Activated CD4-positive, CD25-positive, alpha-beta regulatory T cell treated with anti-CD3 and anti-CD28 coated beads, Interleukin-2, amount 50 U/mL, for 16 hours (primary cell): ENCODE results near the gene MACO1.
"Not testable (repeated sequence)": the region's sequence is repeated elsewhere in the genome, so short reads cannot be mapped to it uniquely, and the experiment has no call there.

Source experiments
- DNase-seq: peaks from one replicate; pipeline ENCODE4 v3.0.0-alpha.2; 2020; ENCODE audit warnings: low read depth, low spot score

MACO1 gene, protein sequence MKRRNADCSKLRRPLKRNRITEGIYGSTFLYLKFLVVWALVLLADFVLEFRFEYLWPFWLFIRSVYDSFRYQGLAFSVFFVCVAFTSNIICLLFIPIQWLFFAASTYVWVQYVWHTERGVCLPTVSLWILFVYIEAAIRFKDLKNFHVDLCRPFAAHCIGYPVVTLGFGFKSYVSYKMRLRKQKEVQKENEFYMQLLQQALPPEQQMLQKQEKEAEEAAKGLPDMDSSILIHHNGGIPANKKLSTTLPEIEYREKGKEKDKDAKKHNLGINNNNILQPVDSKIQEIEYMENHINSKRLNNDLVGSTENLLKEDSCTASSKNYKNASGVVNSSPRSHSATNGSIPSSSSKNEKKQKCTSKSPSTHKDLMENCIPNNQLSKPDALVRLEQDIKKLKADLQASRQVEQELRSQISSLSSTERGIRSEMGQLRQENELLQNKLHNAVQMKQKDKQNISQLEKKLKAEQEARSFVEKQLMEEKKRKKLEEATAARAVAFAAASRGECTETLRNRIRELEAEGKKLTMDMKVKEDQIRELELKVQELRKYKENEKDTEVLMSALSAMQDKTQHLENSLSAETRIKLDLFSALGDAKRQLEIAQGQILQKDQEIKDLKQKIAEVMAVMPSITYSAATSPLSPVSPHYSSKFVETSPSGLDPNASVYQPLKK

DNA sequence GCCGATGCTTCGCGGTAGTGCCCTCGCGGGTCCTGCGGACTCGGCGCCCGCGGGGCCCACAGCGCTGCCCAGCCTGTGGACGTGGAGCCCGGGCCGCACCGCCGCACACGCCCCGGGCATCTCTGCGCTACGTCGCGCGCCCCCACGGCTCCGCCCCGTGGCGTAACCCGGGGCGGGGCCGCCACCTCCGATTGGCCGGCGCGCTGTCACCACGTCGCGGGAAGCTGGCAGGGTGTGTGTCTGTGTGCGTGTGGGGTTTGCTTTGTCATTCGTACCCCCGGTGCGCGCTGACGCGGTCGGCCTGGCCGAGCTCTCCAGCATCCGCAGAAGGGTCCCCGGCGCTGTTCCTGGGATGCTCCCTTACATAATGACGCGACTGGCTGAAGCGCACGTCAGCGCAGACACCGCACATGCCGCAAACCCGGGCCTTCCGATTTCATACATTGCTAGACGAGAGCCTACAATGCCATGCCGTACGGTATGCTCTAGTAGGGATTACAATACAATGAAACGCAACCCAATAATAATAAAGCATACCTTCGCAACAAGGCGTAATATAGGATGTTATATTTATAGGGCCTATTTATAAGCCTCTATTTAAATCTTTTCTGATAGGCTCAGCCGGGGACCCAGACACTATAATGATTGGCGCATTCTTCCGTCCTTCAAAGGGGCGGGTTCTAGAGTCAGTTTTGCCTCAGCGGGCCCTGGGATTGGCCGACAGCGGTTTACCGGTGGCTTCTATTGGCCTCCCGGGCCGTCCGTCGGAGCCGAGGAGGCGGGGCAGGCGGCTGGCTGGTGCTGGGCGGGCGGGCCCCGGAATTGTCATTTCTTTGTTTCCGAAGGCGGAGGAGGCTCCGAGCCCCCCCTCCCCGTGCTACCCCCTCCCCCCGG is at the start of gene MACO1:
Gene MACO1, plus strand, starts transcription at position 825 of the 894 bp plus-strand sequence. CDS start 202 bp downstream, outside the sequence.
- DNase-seq: peak; percentile 92

DNA sequence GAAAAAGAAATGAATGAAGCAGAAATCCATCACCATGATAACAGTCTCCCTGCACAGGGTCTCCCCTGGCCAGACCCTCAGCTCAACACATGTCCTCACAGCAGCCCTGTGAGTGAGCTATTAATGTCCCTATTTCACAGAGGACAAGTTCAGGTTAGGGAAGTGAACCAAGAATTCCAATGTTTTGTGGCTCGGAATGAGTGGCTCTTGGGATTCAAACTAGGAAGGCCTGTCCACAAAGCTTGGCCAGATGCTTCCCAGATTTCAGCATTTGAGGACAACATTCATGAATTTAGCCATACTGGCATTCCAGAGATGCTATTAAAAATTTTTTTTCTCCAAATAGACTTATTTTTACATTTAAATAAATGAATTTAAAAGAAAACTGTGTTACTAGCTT is 48.2 kb upstream of the MACO1 start:
- not testable (repeated sequence) for DNase-seq

DNA sequence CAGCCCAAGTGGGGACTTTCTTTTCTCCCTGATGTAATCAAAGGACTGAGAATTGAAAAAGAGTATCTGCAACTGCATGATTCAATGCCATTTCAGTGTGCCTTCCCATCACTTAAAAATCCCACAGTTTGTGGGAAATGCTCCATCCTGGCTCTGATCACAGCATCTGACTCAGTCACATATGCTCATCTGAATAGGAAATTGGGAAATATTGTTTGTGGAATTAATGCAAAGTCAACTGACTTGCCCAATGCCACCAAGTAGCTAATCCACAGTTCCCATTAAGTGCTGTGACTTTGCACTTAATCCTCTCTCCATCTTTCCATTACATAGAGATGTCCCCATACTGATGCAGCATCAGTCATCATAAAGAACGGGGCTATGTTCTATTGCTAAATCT is 47.6 kb upstream of the MACO1 start:
- not testable (repeated sequence) for DNase-seq

DNA sequence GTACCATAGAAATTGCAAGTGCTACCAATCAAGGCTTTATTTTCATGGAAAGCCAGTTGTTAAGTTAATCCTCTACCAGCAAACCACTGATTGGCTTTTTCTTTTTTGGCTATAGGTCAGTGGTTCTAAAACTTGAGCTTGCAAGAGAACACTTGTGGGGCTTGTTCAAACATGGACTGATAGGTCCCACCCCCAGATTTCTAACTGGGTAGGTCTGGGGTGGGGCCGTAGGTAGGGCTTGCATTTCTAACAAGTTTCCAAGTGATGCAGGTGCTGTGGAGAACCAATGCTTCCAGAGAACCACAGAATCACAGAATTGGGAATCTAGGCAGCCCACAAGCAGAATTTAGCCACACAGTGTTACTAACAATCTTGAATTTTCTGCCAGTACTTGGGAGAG is 46.8 kb upstream of the MACO1 start:
- DNase-seq: not testable (repeated sequence)

DNA sequence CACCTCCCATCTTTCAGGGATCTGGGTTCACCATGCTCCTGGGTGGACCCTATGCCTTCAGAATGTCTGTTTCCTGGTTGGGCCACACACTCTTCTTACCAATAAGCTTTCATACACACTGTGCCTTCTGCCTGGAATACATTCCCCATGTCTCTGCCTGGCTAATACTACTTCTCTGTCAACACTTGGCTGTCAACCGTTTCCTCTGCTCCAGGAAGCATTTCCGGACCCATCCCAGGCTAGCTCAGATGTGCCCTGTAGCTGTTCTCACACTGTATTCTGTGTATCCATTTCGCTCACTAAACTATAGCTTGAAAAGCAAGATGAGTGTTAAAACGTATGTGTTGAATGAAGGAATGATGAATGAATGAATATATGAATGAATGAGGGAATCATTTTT is 43.6 kb upstream of the MACO1 start:
- not testable (repeated sequence) for DNase-seq

DNA sequence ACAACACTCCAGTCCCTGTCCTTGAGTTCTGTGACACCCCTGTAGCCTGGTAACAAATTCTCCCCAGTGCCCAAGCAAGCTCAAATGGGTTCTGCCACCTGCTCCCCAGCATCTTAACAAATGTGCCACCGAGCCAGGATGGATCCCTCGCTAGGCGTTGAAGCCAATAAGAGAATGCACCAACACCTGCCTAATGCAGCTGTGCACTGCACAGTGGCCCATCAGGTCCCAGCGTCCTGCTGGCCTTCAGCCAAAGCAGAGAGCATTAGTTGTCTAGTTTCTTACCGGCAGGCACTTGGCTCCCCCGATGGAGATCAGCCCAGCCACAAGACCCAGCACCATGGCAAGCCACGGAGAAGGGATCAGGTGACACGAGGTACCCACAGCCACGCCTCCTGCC is 42.0 kb upstream of the MACO1 start:
- not testable (repeated sequence) for DNase-seq

DNA sequence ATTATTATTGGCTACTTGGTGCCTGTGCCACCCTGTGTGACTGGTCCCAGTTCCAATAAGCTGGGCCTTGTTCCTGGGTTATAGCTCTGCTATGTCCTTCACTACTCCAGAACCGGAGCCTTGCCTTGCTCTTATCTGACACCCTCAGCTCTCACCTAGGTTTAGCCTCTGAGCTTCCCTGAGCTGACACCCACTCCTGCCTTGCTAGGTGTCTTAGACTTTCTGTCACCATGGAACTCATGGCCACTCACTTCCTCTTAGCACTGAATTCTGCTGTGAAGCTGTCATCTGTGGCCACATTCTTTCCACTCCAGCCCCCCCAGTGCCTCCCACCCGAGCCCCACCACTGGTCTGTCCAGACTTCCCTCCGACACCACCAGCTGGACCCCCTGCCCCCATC is 41.0 kb upstream of the MACO1 start:
- DNase-seq: not testable (repeated sequence)

DNA sequence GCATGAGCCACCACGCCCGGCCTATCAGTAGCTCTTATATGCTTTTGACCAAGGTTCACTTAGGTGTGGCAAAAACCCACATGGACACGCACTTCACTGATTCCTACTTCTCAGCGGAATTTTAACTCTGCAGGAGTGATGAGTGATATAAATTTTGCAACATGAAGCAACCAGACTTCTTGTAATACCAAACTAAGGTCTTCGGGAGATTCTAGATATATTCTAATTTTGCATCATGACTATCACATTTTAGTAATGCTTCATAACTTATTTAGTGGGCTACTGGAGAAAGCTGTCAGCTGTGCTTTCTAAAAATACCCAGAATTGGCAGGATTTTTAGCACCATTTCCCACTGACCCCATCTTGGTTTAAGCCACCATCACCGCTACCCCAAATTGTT is 37.9 kb upstream of the MACO1 start:
- no peak for DNase-seq

DNA sequence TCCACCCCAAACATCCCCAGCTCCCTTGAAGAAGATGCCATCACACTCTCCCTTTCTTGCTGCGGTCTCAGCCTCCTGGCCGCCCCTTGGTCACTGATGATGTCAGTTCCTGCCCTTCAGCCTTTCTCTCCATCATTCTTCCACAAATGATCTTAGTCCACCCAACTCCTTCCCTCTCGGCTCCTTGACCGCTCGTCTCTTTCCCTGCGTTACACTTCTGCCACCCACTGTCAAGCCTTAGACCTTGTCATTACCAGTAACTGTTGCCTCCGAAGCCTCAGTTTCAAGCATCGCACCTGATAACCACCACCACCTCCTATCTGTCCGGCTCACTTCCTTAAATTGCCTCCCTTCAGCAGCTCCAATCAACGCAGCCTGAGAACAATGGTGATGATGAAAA is 33.1 kb upstream of the MACO1 start:
- not testable (repeated sequence) for DNase-seq

DNA sequence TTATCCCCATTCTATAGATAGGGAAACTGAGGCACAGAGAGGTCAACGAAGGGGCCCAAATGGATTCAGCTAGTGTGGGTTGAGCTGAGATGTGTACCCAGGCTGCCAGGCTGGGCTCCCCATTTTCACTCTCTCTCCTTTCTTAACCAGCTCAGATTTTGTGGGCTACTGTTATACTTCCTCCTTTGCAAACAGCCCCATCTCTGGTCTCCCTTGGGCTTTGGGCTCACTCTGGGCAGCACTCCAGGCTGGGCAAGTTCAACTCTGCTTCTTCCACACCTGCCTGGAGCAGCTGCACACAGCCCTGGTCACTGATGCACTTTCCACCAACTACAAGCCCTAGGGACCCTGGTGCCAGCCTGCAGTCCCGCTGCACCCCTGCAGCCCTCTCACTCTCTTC is 32.6 kb upstream of the MACO1 start:
- not testable (repeated sequence) for DNase-seq

DNA sequence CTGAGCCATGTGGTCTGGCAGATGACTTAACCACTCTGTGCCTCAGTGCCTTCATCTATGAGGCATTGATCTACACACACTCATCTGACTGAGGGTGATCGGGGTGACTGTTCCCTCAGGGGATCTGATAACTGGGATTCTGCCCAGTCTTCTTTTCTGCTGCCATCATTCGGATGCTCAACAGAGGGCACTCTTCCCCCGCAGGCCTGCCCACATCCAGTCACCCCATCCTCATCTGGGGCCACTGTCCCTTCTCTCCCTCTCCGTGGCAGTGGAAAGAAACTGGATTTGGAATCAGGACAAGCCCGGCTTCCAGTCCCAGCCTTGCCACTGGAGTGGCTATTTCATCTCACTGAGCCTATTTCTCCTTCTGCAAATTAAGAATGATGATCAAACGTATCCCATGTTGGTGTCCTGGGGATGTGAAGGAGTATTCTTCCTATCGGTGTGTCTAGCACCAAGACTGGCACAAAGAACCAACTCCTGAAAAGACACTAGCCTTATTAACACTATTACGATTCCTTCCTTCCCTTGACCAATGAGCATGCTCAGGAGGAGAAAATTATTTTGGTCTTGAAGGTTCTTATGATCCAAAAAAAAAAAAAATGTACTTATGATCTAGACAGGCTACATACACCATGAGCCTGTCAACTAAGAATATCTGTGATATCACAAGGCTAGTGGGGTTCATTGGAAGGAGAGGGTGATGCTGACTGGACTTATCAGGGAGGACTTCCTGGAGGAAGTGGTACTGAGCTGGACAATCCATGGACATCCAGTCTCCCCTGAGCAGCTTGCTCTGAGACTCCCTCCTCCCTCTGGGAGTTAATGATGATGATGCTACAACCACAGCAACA is 27.5 kb upstream of the MACO1 start:
- DNase-seq: not testable (repeated sequence)

DNA sequence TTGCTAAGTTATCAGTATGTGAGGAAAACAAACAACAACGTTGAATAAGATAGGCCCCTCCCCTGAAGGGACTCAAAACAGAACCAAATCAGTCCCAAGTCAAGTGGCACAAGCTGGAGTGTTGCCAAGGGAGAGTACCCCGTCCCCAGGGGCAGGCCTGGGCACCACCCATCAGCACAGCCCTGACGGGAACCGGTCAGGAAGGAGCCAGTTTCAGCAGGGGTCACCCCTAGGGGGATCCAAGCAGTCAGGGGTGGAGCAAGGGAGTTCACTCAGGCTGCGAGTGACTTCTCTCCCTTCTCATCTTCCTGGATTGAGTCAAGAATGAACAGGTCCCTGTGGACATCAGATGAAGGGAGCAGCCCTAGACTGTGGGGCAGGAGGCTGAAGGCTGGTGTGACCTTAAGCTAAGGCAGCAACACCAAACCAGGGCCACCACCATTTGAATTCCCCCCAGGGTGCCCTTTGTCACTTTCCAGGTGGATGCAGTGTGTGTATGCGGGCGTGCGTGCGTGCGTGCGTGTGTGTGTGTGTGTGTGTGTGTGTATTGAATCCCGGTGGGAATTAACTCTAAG is 24.9 kb upstream of the MACO1 start:
- DNase-seq: not testable (repeated sequence)

DNA sequence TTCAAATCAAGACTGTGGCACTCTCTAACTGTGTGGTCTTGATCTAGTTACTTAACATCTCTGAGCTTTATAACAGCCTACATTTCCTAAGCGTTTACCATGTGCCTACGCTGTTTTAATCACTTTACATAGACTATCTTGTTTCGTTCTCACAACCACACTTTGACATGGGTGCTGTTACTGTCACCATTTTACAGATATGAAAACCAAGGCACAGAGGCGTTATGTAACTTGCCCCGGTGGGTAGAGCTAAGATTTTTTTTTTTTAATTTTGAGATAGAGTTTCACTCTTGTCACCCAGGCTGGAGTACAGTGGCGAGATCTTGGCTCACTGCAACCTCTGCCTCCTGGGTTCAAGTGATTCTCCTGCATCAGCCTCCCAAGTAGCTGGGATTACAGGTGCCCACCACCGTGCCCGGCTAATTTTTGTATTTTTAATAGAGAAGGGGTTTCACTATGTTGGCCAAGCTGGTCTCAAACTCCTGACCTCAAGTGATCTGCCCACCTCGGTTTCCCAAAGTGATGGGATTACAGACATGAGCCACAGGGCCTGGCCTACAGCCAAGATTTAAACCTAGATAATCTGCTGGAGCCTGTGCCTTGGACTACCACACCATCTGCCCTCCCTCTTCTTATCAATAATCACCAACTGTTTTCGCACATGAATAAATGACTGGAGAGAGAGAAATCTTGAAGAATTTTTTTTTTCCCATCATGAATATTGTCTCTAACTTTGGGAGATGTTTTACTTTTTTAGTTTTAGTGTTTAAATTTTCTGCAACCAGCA is 20.9 kb upstream of the MACO1 start:
- not testable (repeated sequence) for DNase-seq

DNA sequence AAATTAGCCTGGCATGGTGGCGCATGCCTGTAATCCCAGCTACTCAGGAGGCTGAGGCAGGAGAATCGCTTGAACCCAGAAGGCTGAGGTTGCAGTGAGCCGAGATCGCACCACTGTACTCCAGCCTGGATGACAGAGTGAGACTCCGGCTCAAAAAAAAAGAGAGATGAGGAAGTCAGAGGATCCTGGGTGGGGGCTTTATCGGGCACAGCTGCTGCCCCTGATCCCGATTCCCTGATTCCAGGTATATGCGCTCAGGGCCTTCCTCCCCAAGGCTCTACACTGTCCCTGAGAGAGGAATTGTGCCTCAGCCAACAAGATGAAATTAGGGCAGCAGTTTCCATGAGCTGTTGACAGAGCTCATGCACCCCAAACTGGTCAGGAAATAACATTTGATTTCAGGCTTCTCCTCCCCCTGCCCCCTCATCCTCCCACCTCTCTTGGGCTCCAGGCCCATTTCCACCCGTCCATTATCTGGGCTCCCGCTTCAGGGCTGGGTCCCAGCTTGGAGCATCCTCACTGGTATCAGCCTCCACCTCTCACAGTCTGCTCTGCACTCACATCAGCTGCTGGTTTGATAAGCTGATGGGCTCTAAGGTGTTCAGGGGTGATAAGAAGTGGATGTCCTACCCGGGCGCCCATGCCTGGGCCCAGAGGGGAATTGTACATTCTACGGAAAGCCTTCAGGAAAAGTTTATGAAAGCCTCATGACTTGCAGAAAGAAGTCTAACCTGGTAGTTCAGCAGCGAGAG is 17.6 kb upstream of the MACO1 start:
- not testable (repeated sequence) for DNase-seq

DNA sequence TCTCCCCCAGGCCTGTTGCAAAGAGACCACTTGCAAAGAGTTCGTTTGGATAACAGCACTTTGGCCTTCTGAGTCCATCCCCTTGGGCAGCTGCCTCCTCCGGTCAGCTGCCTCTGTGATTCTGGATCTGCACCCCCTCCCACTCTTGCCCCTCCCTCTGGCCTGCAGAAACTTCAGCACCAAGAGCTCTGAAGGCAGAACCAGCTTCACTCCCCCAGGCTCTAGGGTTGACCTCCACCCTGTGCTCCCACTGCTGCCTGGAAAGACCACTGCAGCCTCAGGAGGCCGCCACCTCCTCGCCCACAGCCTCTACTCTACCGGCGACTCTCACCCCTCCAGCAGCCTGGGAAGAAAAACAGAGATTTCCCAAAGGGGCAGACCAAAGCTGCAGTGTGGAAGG is 16.5 kb upstream of the MACO1 start:
- DNase-seq: not testable (repeated sequence)

DNA sequence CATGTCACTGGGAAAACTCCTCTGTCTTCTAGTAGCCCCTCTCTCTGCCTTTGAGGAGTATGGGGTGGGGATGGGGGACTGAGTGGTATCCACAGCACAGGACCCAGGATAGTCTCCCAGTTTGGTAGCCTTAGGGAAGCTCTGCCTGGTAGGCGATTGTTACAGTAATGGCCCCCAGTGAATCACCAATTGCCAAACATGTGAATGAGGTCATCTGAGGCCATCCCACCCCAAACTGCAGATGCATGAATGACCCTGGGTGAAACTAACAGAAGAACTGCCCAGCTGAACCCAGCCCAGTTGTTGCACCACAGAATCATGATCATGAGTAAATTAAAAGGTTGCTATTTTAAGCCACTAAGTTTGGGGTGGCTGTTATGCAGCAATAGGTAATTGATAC is 16.1 kb upstream of the MACO1 start:
- DNase-seq: not testable (repeated sequence)

DNA sequence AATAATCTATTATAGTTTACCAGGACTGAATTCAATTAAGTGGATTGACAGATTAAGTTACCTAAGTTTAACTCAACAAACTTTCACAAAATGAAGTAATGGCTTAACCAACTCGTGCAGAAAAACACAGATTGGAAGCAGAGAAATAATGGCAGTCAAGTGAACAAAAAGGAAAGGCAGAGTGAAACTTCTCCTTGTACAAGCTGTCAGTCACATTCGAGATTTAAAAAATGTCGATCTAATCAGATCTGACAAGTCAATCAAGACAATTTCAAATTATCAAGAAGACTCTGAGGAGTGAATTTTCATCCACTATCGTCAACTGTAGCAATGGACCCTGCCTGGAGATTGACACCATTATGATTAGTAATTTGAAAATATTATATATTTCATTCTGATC is 13.4 kb upstream of the MACO1 start:
- not testable (repeated sequence) for DNase-seq

DNA sequence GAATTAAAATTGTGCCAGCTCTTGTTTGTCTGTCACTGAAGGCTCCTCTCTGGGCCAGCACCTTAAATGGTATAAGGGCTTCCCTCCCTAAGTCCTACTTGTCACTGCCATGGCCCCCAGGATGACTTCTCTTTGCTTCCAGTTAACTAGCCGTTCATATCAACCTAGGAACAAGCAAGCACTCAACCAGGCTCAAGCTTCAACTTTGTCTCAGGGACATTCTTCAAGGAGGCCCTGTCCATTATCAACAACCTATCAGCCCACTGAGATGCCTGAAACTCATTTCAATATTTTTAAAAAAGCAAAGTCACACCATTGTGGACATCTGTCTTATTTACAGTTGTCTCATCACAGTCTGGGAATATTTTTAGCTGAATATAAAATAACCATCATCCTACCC is 11.4 kb upstream of the MACO1 start:
- not testable (repeated sequence) for DNase-seq

DNA sequence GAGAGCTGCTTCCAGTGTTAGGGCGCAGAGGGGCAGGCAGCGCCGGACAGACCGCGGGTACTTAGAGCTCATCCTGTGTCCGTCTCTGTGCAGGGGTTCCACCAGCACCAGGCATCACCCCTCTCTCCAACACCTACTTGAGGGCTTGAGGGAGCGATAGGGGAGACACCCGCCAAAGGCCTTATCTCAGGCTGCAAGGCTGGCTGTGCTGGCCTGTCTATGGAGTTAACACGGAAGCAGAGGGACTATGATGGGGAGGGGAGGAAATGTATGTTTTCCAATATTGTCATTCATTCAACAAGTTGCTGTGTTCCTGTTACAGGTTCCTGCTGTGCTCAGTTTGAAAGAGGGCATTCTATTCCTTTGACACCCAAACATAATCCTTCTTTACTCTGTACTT is 10.0 kb upstream of the MACO1 start, which contains the start of gene RHCE:
Gene RHCE, minus strand, starts transcription at position 111 of the 400 bp plus-strand sequence. Its CDS starts 39 bp downstream, at position 72.
- not testable (repeated sequence) for DNase-seq
